Left cardiac atrium (tissue), 4 donors: ENCODE measurements around the gene TMEM131L. TPM values are rescaled to one million over a fixed set of nuclear protein-coding genes. Genes with fewer than 3 reads are reported as not detected.
A peak's percentile ranks its signal among the peaks of the same experiment; 100 is the strongest.

Experiments used
- ATAC-seq, 2 donors: fragments of 200-7000 bp; cut with Tn5 transposase; one replicate each; pipeline ENCODE4 v1.9.1; 2020; ENCODE audit warnings: mild to moderate bottlenecking in 2 of 2, moderate library complexity in 2 of 2
- DNase-seq: peaks from one replicate; pipeline ENCODE4 v3.0.0-alpha.2; 2020
- intact Hi-C, 2 donors: fragments of 100-400 bp; cut with DNase I; formaldehyde crosslinking; loops; one replicate each; pipeline versions ENCODE4 v1.14.1 to v1.15.1; 2022 to 2023
- total RNA-seq, 2 donors: library from RNA; stranded (reverse); fragmentation: NEBNext Ultra II Directional; extraction: Animal tissue kit (Norgen Biotek cat#: 25700); gene quantifications; one replicate each; pipeline ENCODE4 v1.2.1, GENCODE V29; 2021
- donor health status: DM: no; HTN: yes; CAD: no.
- donor health status: DM: no; HTN: yes; CAD: no; lungs with severe emphysema.
- donor health status: DM: yes; HTN: yes; CAD: no.
- donor health status: Dilated cardiomyopathy.

TMEM131L gene
- total RNA-seq, 2 donors from 2014 or later, result 8.1 to 13.1 TPM

GRCh38 chr4:153529646-153530045 lies 63.5 kb downstream of the TMEM131L start:
- no peak for ATAC-seq
- intact Hi-C loops, result no loop called here

GRCh38 chr4:153530284-153530999 lies 64.3 kb downstream of the TMEM131L start:
- ATAC-seq (peak; percentile 27 to 35), DNase-seq (no peak)
- intact Hi-C loops, result no loop called here

More at GRCh38 chr4:153529646-153530045, 63.5 kb downstream of the TMEM131L start:
- DNase-seq, result no peak

DNA sequence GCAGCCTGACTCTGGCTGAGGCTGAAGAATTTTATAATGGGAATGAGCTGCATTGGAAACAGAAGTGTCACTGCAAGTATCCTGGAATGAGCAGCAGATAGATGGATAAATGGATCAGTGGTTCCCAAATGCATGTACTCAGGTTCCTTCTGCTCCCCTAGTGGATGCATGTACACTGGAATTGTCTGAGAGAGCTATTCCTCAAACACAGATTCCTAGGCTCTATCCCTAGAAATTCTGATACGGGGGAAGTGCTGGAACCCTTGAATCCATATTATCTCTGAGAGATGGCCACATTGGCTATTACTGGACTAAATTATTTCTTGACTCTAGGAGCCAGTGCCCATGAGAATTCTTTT lies 64.8 kb downstream of the TMEM131L start:
- DNase-seq (no peak), ATAC-seq (no peak)
- intact Hi-C loops, result no loop called here

GRCh38 chr4:153531976-153532626 lies 65.9 kb downstream of the TMEM131L start:
- DNase-seq (no peak), ATAC-seq (no peak)
- intact Hi-C loops, result no loop called here

GRCh38 chr4:153532636-153533035 lies 66.5 kb downstream of the TMEM131L start:
- intact Hi-C loops, result no loop called here
- DNase-seq, result no peak
- ATAC-seq, result no peak

- DNase-seq (no peak), ATAC-seq (no peak)
- intact Hi-C loops, result no loop called here
Measured at GRCh38 chr4:153533387-153533786, 67.2 kb downstream of the TMEM131L start.

DNA sequence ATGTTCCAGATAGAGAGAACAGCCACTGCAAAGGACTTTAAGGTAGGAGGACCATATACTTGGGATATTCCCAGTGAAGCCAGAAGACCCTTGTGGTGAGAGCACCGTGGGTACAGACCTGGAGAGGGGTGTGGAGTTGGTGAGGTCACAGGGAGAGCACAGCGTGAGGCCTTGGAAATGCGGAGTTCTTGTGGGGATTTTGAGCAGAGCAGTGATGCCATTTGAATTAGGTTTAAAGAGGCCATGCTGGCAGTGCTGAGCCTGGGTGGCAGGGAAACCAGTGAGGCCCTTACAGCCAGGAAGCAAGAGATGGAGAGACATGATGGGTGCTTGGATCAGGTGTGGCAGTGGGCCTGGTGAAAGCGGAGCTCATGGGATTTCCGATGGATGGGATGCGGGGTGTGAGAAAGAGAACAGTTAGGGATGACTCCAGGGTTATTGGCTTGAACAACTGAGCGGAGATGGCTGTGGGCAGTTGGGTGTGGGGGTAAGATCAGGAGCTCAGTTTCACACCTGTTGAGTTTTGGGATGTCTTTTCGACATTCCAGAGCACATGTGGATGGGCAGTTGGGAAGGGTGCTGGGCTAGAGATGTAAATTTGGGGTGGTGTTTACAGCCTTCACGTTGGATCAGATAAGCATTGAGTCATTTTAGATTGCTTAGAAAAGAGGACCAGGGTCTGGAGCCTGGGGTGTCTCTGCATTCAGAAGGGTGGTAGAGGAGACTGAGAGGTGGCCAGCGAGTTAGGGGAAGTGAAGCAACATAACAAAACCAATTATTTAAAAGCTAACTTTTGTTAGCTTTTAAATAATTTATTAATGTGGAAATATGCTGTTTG lies 68.9 kb downstream of the TMEM131L start:
- DNase-seq (no peak), ATAC-seq (no peak)
- intact Hi-C loops, result no loop called here

DNA sequence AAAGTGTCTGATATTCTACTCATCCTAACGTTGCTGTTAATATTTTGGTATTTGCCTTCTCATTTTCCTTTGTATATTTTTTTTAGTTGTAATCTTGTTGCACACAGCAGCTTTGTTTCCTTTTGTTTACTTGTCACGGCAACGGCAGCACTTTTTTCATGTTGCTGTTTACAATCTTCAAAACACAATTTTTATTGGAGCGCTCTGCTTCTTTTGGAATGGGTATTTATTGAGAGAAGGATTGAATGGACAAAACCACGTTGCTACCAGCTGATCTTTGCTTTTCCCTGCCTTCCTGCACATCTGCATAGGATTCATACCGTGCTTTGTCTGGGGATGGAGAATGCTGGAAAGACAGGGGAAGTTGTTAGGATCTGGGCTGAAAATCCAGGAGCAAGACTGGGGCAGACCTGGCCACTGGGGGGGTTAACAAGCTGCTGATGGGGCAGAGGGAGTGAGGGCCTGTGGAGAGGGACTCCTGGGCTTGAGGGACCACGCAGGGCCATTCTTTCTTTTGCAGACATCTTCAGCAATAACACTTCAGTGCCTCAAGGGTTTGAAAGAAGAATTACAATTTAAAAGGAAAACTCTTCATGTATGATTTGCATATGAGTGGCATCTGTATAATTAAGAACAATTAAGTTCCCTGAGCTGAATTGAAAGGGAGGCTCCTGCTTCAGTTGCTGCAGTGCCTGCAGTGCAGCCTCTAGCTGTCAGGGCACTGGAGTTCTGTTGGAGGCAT lies 69.8 kb downstream of the TMEM131L start:
- intact Hi-C loops, result no loop called here
- DNase-seq (no peak), ATAC-seq (no peak)

- DNase-seq (no peak), ATAC-seq (no peak)
- intact Hi-C loops, result no loop called here
Measured at GRCh38 chr4:153537493-153537960, 71.4 kb downstream of the TMEM131L start.

GRCh38 chr4:153538487-153539357 lies 72.6 kb downstream of the TMEM131L start:
- DNase-seq (no peak), ATAC-seq (peak; percentile 53 to 73)
- intact Hi-C loops, result no loop called here

- ATAC-seq (peak in 1 of 2 donors; percentile 66), DNase-seq (no peak)
- intact Hi-C loops, result no loop called here
Measured at GRCh38 chr4:153539422-153539821, 73.3 kb downstream of the TMEM131L start.

- intact Hi-C loops, result loop anchor here in 1 of 2 donors (5.0 kb wide), 1 partner anchor 44 kb away; no protein-coding TSS in a partner anchor
- DNase-seq (no peak), ATAC-seq (peak in 1 of 2 donors; percentile 43)
Measured at GRCh38 chr4:153541456-153542096, 75.4 kb downstream of the TMEM131L start.

DNA sequence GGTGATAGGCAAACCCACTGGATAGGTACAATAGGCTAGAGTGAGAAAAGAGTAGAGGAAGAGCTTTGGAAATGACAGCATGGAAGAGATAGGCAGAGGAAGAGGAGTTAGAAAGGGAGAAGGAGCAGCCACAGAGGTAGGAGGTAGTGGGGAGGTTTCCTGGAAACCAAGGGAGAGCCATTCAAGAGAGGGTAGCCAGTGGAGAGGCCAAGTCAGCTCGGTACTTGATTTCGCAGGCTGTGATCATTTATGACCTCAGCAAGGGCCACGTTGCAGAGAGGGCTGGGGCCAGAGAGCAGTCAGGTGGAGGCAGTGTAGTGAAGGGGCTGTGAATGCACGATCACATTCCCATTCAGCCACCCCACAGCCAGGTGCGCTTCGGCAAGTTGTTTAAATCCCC lies 76.0 kb downstream of the TMEM131L start:
- DNase-seq (no peak), ATAC-seq (no peak)
- intact Hi-C loops, result loop anchor here in 1 of 2 donors (5.0 kb wide), 1 partner anchor 45 kb away; no protein-coding TSS in a partner anchor

GRCh38 chr4:153542834-153543233 lies 76.7 kb downstream of the TMEM131L start:
- intact Hi-C loops, result loop anchor here in 1 of 2 donors (5.0 kb wide), 1 partner anchor 46 kb away; no protein-coding TSS in a partner anchor
- ATAC-seq (no peak), DNase-seq (no peak)

GRCh38 chr4:153543351-153543750 lies 77.2 kb downstream of the TMEM131L start:
- no peak for ATAC-seq

DNA sequence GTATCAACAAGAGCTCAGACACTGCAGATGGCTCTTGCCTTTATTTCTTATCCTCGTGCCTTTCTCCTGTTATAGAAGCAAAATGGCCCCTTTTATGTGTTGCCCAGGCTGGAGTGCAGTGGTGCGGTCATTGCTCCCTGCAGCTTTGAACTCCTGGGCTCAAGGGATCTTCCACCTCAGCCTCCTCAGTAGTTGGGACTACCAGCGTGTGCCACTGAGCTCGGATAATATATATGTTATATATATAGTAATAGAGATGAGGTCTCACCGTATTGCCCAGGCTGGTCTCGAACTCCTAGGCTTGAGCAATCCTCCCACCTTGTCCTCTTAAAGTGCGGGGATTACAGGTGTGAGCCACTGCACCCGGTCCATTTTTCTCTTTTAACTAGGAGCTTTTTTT lies 79.7 kb downstream of the TMEM131L start:
- ATAC-seq (no peak), DNase-seq (no peak)
- intact Hi-C loops, result no loop called here

More at GRCh38 chr4:153543351-153543750, 77.2 kb downstream of the TMEM131L start:
- intact Hi-C loops, result loop anchor here in 1 of 2 donors (5.0 kb wide), 1 partner anchor 46 kb away; no protein-coding TSS in a partner anchor
- DNase-seq, result no peak

- ATAC-seq (no peak), DNase-seq (no peak)
- intact Hi-C loops, result no loop called here
Measured at GRCh38 chr4:153546280-153546679, 80.1 kb downstream of the TMEM131L start.
